OCI-M1 (cell line): Measurements from ENCODE around the gene CCDC17.

Experiments
- DNase-seq: peaks from one replicate; lab custom pipeline; 2025; lab: John Stamatoyannopoulos, UW

CCDC17 gene

GRCh38 chr1:45623972-45624371, at the start of gene CCDC17:
CCDC17 (minus strand) TSS chr1:45624054; CDS start chr1:45623909, 145 bp downstream.
- no peak for DNase-seq

- DNase-seq, result no peak
Measured at GRCh38 chr1:45669859-45670655, 46.2 kb upstream of the CCDC17 start.

- no peak for DNase-seq
Measured at GRCh38 chr1:45669379-45669778, 45.5 kb upstream of the CCDC17 start.

GRCh38 chr1:45668526-45668925, 44.7 kb upstream of the CCDC17 start:
- DNase-seq, result no peak

GRCh38 chr1:45667321-45668111, 43.7 kb upstream of the CCDC17 start:
- DNase-seq, result no peak

GRCh38 chr1:45666836-45667235, 43.0 kb upstream of the CCDC17 start:
- no peak for DNase-seq

GRCh38 chr1:45660336-45660735, 36.5 kb upstream of the CCDC17 start:
- no peak for DNase-seq

- no peak for DNase-seq
Measured at GRCh38 chr1:45659222-45659621, 35.4 kb upstream of the CCDC17 start.

GRCh38 chr1:45658171-45658570, 34.3 kb upstream of the CCDC17 start:
- no peak for DNase-seq

- no peak for DNase-seq
Measured at GRCh38 chr1:45656573-45657226, 32.8 kb upstream of the CCDC17 start.

- DNase-seq, result no peak
Measured at GRCh38 chr1:45654540-45655280, 30.9 kb upstream of the CCDC17 start.

GRCh38 chr1:45647248-45648021, 23.6 kb upstream of the CCDC17 start:
- DNase-seq, result no peak

- DNase-seq, result no peak
Measured at GRCh38 chr1:45644661-45645060, 20.8 kb upstream of the CCDC17 start.

GRCh38 chr1:45643978-45644377, 20.1 kb upstream of the CCDC17 start:
- peak; percentile 19 for DNase-seq

GRCh38 chr1:45643321-45643720, 19.5 kb upstream of the CCDC17 start:
- DNase-seq, result no peak

GRCh38 chr1:45640293-45640692, 16.4 kb upstream of the CCDC17 start:
- no peak for DNase-seq

GRCh38 chr1:45635211-45635610, 11.4 kb upstream of the CCDC17 start:
- DNase-seq, result no peak

- DNase-seq, result no peak
Measured at GRCh38 chr1:45630429-45630828, 6.6 kb upstream of the CCDC17 start.

- no peak for DNase-seq
Measured at GRCh38 chr1:45629035-45629434, 5.2 kb upstream of the CCDC17 start.

GRCh38 chr1:45622524-45623394, 1.1 kb downstream of the CCDC17 start:
- no peak for DNase-seq
